HEK293 (cell line): Measurements from ENCODE around the gene GOLGA8O.
"Not testable (repeated sequence)": the region's sequence is repeated elsewhere in the genome, so short reads cannot be mapped to it uniquely, and the experiment has no call there.

ENCODE experiments used
- CTCF ChIP-seq: fragments of 450-650 bp; formaldehyde crosslinking; IDR thresholded peaks from 2 replicates; pipeline ENCODE4 v1.5.1; 2016; ENCODE audit warnings: missing biosample characterization, missing genetic modification characterization
- GLI2 ChIP-seq: fragments of 450-650 bp; formaldehyde crosslinking; IDR thresholded peaks from 2 replicates; pipeline ENCODE4; 2017; ENCODE audit warnings: missing biosample characterization, missing genetic modification characterization, low read depth, borderline replicate concordance
- HOXA7 ChIP-seq: sonication (generic); formaldehyde crosslinking; IDR thresholded peaks from 2 replicates; pipeline ENCODE4 v1.8.1; 2022; ENCODE audit warnings: missing genetic modification reagents, borderline replicate concordance
- REPIN1 ChIP-seq: fragments of 450-650 bp; formaldehyde crosslinking; IDR thresholded peaks from 2 replicates; pipeline ENCODE4 v1.5.1; 2017; ENCODE audit warnings: missing biosample characterization, missing genetic modification characterization, low read depth
- YY1 ChIP-seq: fragments of 450-650 bp; formaldehyde crosslinking; IDR thresholded peaks from 2 replicates; pipeline ENCODE4 v1.5.1; 2018; ENCODE audit warnings: missing biosample characterization, missing genetic modification characterization
- ZBTB1 ChIP-seq: fragments of 450-650 bp; formaldehyde crosslinking; IDR thresholded peaks from 2 replicates; pipeline ENCODE4 v1.5.1; 2016; ENCODE audit warnings: missing biosample characterization, missing genetic modification characterization
- ZNF184 ChIP-seq: fragments of 450-650 bp; IDR thresholded peaks from 2 replicates; pipeline ENCODE4 v1.5.1; 2018; ENCODE audit warnings: missing biosample characterization, mild to moderate bottlenecking, missing genetic modification characterization
- ZNF350 ChIP-seq: fragments of 450-650 bp; formaldehyde crosslinking; IDR thresholded peaks from 2 replicates; pipeline ENCODE4 v1.5.0; 2017; ENCODE audit warnings: missing biosample characterization, mild to moderate bottlenecking, missing genetic modification characterization
- ZNF704 ChIP-seq: fragments of 450-650 bp; formaldehyde crosslinking; IDR thresholded peaks from 2 replicates; pipeline ENCODE4 v1.5.1; 2016; ENCODE audit warnings: missing biosample characterization, missing genetic modification characterization
- ZSCAN18 ChIP-seq: fragments of 450-650 bp; formaldehyde crosslinking; IDR thresholded peaks from 2 replicates; pipeline ENCODE4 v1.5.1; 2016; ENCODE audit warnings: missing biosample characterization, missing genetic modification characterization

- not testable (repeated sequence) for TF ChIP-seq CTCF (tag by site-specific recombination); YY1 (tag by site-specific recombination); REPIN1 (tag by site-specific recombination); ZBTB1; ZNF704 (tag by site-specific recombination); GLI2; HOXA7; ZSCAN18; ZNF350; ZNF184 (tag by site-specific recombination)
Measured at GRCh38 chr15:32504152-32504811, 48.8 kb upstream of the GOLGA8O start.
